Measurements from ENCODE around the gene KATNAL2.
A peak's percentile ranks its signal among the peaks of the same experiment; 100 is the strongest.

DNA sequence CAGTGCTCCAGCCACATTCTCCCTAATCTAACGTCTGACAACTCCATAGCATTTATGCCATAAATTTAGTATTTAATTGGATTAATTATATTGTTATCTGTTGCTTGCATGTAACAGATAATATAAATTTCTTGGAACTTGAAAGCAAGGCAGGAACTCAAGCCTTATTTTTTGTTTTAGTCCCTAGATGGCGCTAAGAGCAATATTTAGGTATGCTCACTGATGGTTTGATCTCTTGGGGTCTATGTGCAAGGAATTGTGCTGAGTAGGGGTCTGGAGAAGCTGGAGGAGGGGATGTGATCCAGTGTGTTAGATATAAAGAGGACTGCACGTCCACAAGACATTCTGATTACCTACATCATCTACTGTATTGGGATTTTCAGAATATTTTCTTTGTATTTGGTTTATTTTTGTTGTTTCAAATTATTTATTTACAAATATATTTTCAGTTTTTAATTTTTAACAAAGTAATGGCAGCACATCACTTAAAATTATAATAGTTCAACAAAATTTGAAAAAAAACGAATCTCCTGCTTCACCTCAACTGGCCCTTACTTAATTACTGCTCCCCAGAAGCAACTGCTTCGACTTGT lies 32.8 kb downstream of the KATNAL2 start:
- TF ChIP-seq CTCF (IDR thresholded peaks at IDR 0.05): peak; percentile 71
- TF ChIP-seq EZH2phosphoT487 (IDR thresholded peaks at IDR 0.05): no peak
- TF ChIP-seq EZH2 (IDR thresholded peaks at IDR 0.05): no peak

All from neural progenitor cell (in vitro differentiated cells).